ENCODE data around the gene ADCY6.

Gene ADCY6

DNA sequence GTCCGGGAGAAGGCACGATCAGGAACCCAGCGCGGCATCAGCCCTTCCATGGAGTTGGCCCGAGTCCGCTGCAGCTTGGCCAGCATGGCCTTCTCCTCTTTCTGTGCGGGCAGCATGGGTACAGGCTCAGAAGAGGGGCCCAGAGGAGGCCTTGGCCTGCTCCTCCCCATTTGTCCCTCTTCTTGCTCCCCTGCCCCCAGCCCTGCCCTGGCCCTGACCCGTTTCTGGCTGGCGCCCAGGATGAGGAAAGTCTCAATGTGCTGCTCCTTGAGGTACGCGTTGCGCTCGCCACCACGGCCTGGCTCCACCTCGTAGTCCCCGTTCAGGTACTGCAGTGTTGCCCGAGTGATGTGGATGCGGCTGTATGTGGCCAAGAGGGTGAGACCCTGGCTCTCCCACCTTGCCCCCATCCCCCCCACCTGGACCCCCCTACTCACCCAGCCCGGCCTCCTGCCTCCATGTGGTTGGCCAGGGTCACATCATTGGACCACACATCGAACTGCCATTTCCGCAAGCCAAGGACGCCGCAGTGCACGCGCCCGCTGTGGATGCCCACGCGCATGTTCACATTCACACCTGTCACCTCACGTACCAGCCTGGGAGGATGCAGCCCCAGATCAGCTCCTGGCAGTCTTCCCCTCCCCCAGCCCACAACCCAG, 12.8 kb downstream of the ADCY6 start:
- Histone ChIP-seq H4K91ac (ENCODE audit: low read depth, low read length) (no peak overlapping the region), H3K4ac (ENCODE audit: low read depth, low read length) (no peak overlapping the region), H2BK12ac (ENCODE audit: low read length) (no peak overlapping the region), H3K23ac (ENCODE audit: low read length) (no peak overlapping the region), H4K12ac (ENCODE audit: low read depth, low read length) (no peak overlapping the region), H3K9ac (ENCODE audit: low read length) (no peak overlapping the region), H2BK5ac (ENCODE audit: low read depth, low read length, poor library complexity) (no peak overlapping the region), H3K27me3 (ENCODE audit: insufficient read depth, low read length) (no peaks in the 10 kb centered on the region), H2AFZ (ENCODE audit: insufficient read depth, low read length, poor library complexity) (no peak overlapping the region), H3K4me2 (ENCODE audit: low read length) (no peak overlapping the region), H2AK5ac (ENCODE audit: low read length) (no peak overlapping the region), H3K14ac (ENCODE audit: low read length) (no peak overlapping the region), H3K27ac (ENCODE audit: low read depth, low read length) (no peak overlapping the region), H3K36me3 (ENCODE audit: control insufficient read depth in 1 of 2, insufficient read depth in 2 of 2, low read length in 2 of 2) (peaks cover 63 to 70% of the 10 kb centered on the region in 2 experiments), H4K8ac (ENCODE audit: low read depth, low read length) (no peak overlapping the region), H3K79me1 (ENCODE audit: low read length) (no peaks in the 10 kb centered on the region), H3K9me3 (ENCODE audit: insufficient read depth, low read depth, low read length) (peaks cover 2% of the 10 kb centered on the region), H2BK120ac (ENCODE audit: insufficient read depth, low read length, poor library complexity) (no peak overlapping the region), H3K79me2 (ENCODE audit: control insufficient read depth, insufficient read depth, low read length, poor library complexity) (no peaks in the 10 kb centered on the region), H3K4me3 (ENCODE audit: low read depth, low read length) (no peak overlapping the region), H3K4me1 (ENCODE audit: control insufficient read depth in 1 of 2, insufficient read depth in 2 of 2, low read length in 2 of 2) (peaks cover 3% of the 10 kb centered on the region in 2 experiments), H3K18ac (ENCODE audit: low read length) (no peak overlapping the region)
- no peak for DNase-seq
- no CpG with 5 or more reads among the region's 29 CpGs for WGBS (ENCODE audit: extremely low coverage, insufficient coverage, insufficient read length)

DNA sequence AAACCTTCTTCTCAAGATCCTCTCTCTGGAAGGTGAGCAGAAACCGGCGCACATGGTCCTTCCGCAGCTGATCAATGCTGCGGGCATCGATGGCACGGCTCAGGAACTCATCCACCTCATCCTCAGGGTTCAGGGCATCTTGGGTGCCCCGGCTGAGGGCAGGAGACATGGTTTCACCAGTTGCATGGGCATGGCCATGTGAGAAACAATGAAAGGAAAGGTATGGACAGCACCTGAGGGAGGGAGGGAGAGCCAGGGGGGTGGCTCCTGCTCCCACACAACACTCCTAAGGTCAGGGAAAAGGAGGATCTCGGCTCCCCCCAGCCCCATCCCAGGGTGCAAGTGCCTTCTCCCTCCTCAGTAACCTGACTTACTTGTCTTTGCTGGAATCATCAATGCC, 13.6 kb downstream of the ADCY6 start:
- peaks cover 2% of the 10 kb centered on the region for H3K9me3 ChIP-seq (ENCODE audit: insufficient read depth, low read depth, low read length)

DNA sequence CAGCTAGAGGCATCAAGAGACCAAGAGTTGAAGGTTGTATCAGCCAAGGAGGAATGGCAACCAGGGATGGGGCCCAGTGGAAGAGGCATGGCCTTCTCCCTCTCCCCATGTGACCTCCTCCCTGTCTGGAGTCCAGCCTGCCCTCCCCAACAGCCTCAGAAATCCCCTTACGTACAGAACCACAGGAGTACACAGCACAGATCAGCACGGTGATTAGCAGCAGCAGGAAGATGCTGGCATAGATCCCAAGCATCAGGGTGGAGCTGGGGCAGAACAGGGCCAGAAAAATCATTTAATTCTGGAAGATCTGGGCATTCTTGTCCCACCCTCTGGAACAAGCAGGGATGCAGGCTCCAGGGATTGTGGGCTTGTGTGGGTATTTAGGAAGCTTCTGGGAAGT, 14.4 kb downstream of the ADCY6 start:
- no peak overlapping the region for H2BK5ac ChIP-seq (ENCODE audit: low read depth, low read length, poor library complexity)
- no peak overlapping the region for H3K18ac ChIP-seq (ENCODE audit: low read length)
- H2AK5ac ChIP-seq (ENCODE audit: low read length), result no peak overlapping the region
- no peak overlapping the region for H3K4me3 ChIP-seq (ENCODE audit: low read depth, low read length)
- H4K8ac ChIP-seq (ENCODE audit: low read depth, low read length), result no peak overlapping the region
- no peak overlapping the region for H2AFZ ChIP-seq (ENCODE audit: insufficient read depth, low read length, poor library complexity)
- no peak overlapping the region for H2BK120ac ChIP-seq (ENCODE audit: insufficient read depth, low read length, poor library complexity)
- no peaks in the 10 kb centered on the region for H3K4me1 ChIP-seq (ENCODE audit: control insufficient read depth in 1 of 2, insufficient read depth in 2 of 2, low read length in 2 of 2)
- H4K12ac ChIP-seq (ENCODE audit: low read depth, low read length), result no peak overlapping the region
- no peaks in the 10 kb centered on the region for H3K79me1 ChIP-seq (ENCODE audit: low read length)
- H3K9ac ChIP-seq (ENCODE audit: low read length), result no peak overlapping the region
- no peaks in the 10 kb centered on the region for H3K79me2 ChIP-seq (ENCODE audit: control insufficient read depth, insufficient read depth, low read length, poor library complexity)
- H3K4ac ChIP-seq (ENCODE audit: low read depth, low read length), result no peak overlapping the region
- peaks cover 2% of the 10 kb centered on the region for H3K9me3 ChIP-seq (ENCODE audit: insufficient read depth, low read depth, low read length)
- no peak overlapping the region for H3K4me2 ChIP-seq (ENCODE audit: low read length)
- no peak overlapping the region for H2BK12ac ChIP-seq (ENCODE audit: low read length)
- H3K14ac ChIP-seq (ENCODE audit: low read length), result no peak overlapping the region
- H4K91ac ChIP-seq (ENCODE audit: low read depth, low read length), result no peak overlapping the region
- H3K27ac ChIP-seq (ENCODE audit: low read depth, low read length), result no peak overlapping the region
- no peak for DNase-seq
- peaks cover 68 to 75% of the 10 kb centered on the region in 2 experiments for H3K36me3 ChIP-seq (ENCODE audit: control insufficient read depth in 1 of 2, insufficient read depth in 2 of 2, low read length in 2 of 2)
- no peak overlapping the region for H3K23ac ChIP-seq (ENCODE audit: low read length)
- H3K27me3 ChIP-seq (ENCODE audit: insufficient read depth, low read length), result no peaks in the 10 kb centered on the region
- WGBS (ENCODE audit: extremely low coverage, insufficient coverage, insufficient read length), result no CpG with 5 or more reads among the region's 2 CpGs

More for the DNA sequence above, 13.6 kb downstream of the ADCY6 start:
- Histone ChIP-seq H3K27me3 (ENCODE audit: insufficient read depth, low read length) (no peaks in the 10 kb centered on the region), H3K4me2 (ENCODE audit: low read length) (no peak overlapping the region), H3K79me2 (ENCODE audit: control insufficient read depth, insufficient read depth, low read length, poor library complexity) (no peaks in the 10 kb centered on the region), H2BK120ac (ENCODE audit: insufficient read depth, low read length, poor library complexity) (no peak overlapping the region), H3K14ac (ENCODE audit: low read length) (no peak overlapping the region), H4K91ac (ENCODE audit: low read depth, low read length) (no peak overlapping the region), H4K8ac (ENCODE audit: low read depth, low read length) (no peak overlapping the region), H2BK12ac (ENCODE audit: low read length) (no peak overlapping the region), H3K36me3 (ENCODE audit: control insufficient read depth in 1 of 2, insufficient read depth in 2 of 2, low read length in 2 of 2) (peaks cover 68 to 75% of the 10 kb centered on the region in 2 experiments), H3K9ac (ENCODE audit: low read length) (no peak overlapping the region), H3K4me1 (ENCODE audit: control insufficient read depth in 1 of 2, insufficient read depth in 2 of 2, low read length in 2 of 2) (no peaks in the 10 kb centered on the region), H3K79me1 (ENCODE audit: low read length) (no peaks in the 10 kb centered on the region), H3K23ac (ENCODE audit: low read length) (no peak overlapping the region), H3K4ac (ENCODE audit: low read depth, low read length) (no peak overlapping the region), H2BK5ac (ENCODE audit: low read depth, low read length, poor library complexity) (no peak overlapping the region), H4K12ac (ENCODE audit: low read depth, low read length) (no peak overlapping the region), H3K4me3 (ENCODE audit: low read depth, low read length) (no peak overlapping the region), H2AFZ (ENCODE audit: insufficient read depth, low read length, poor library complexity) (no peak overlapping the region), H2AK5ac (ENCODE audit: low read length) (no peak overlapping the region), H3K18ac (ENCODE audit: low read length) (no peak overlapping the region), H3K27ac (ENCODE audit: low read depth, low read length) (no peak overlapping the region)
- DNase-seq, result no peak
- WGBS (ENCODE audit: extremely low coverage, insufficient coverage, insufficient read length), result no CpG with 5 or more reads among the region's 8 CpGs

GRCh38 chr12:48773686-48774085, 15.2 kb downstream of the ADCY6 start:
- H3K4me1 ChIP-seq (ENCODE audit: control insufficient read depth in 1 of 2, insufficient read depth in 2 of 2, low read length in 2 of 2), result no peaks in the 10 kb centered on the region
- no peak overlapping the region for H3K18ac ChIP-seq (ENCODE audit: low read length)
- H3K36me3 ChIP-seq (ENCODE audit: control insufficient read depth in 1 of 2, insufficient read depth in 2 of 2, low read length in 2 of 2), result peaks cover 71 to 77% of the 10 kb centered on the region in 2 experiments
- no peak overlapping the region for H2BK12ac ChIP-seq (ENCODE audit: low read length)
- H2BK120ac ChIP-seq (ENCODE audit: insufficient read depth, low read length, poor library complexity), result no peak overlapping the region
- no peak for DNase-seq
- no peak overlapping the region for H4K91ac ChIP-seq (ENCODE audit: low read depth, low read length)
- no peak overlapping the region for H3K27ac ChIP-seq (ENCODE audit: low read depth, low read length)
- no peak overlapping the region for H3K4me3 ChIP-seq (ENCODE audit: low read depth, low read length)
- H3K27me3 ChIP-seq (ENCODE audit: insufficient read depth, low read length), result no peaks in the 10 kb centered on the region
- no peak overlapping the region for H2AFZ ChIP-seq (ENCODE audit: insufficient read depth, low read length, poor library complexity)
- H4K8ac ChIP-seq (ENCODE audit: low read depth, low read length), result no peak overlapping the region
- no peak overlapping the region for H4K12ac ChIP-seq (ENCODE audit: low read depth, low read length)
- H3K4ac ChIP-seq (ENCODE audit: low read depth, low read length), result no peak overlapping the region
- no peak overlapping the region for H2AK5ac ChIP-seq (ENCODE audit: low read length)
- no peak overlapping the region for H2BK5ac ChIP-seq (ENCODE audit: low read depth, low read length, poor library complexity)
- no peak overlapping the region for H3K9ac ChIP-seq (ENCODE audit: low read length)
- WGBS (ENCODE audit: extremely low coverage, insufficient coverage, insufficient read length), result no CpG with 5 or more reads among the region's 5 CpGs
- H3K9me3 ChIP-seq (ENCODE audit: insufficient read depth, low read depth, low read length), result peaks cover 2% of the 10 kb centered on the region
- no peak overlapping the region for H3K23ac ChIP-seq (ENCODE audit: low read length)
- no peaks in the 10 kb centered on the region for H3K79me1 ChIP-seq (ENCODE audit: low read length)
- H3K4me2 ChIP-seq (ENCODE audit: low read length), result no peak overlapping the region
- H3K14ac ChIP-seq (ENCODE audit: low read length), result no peak overlapping the region
- no peaks in the 10 kb centered on the region for H3K79me2 ChIP-seq (ENCODE audit: control insufficient read depth, insufficient read depth, low read length, poor library complexity)
